Coronary artery (tissue), 2 donors: ENCODE data around the gene PIGV.
"Not testable (repeated sequence)": the region's sequence is repeated elsewhere in the genome, so short reads cannot be mapped to it uniquely, and the experiment has no call there.

Experiments
- DNase-seq: peaks from one replicate; pipeline ENCODE4 v3.0.0-alpha.2; 2017; ENCODE audit warnings: low spot score
- H3K27ac ChIP-seq, 2 donors: fragments of 200-600 bp; sonication (generic); one replicate each; pipeline ENCODE4 v1.5.1; 2016 to 2019
- H3K4me3 ChIP-seq: fragments of 200-600 bp; sonication (generic); 2 replicates; pipeline ENCODE4 v1.5.1; 2016; ENCODE audit warnings: mild to moderate bottlenecking, moderate library complexity
- TF ChIP-seq, protein P1 (sequence below): fragments of 200-600 bp; sonication (generic); IDR thresholded peaks from one replicate; pipeline ENCODE4 v1.5.1; 2019; ENCODE audit warnings: antibody characterized with exemption

The PIGV gene

DNA sequence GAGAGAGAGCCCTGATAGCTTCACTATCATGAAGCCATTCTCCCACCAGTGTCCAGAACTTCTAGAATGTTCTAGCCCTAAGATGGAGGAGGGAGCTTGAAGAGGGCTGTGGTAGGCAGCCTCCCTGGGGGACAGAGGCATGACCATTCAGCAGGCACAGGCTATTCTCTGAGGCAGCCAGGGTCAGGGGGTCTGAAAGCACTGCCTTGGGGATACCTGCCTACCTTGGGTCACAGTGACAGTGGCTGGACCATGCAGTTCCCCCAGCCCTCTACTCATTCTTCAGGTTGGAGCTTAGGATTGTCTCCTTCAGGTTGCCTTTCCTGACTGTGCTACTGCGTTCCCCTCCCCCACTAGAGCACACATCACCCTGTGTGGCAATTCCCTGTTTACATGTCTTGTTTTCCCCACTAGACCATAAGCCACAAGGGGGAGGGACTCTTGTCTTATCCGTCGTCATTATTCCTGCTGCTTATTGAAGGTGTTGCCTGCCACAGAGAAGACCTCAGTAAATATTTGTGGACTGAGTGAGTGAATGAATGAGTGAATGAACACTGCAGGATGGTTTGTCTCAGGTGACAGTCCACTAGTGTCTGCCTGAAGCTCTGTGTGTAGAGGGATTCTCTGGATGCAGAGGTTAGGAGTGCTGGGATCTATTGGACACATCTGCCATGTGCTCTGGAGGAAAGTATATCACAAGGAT lies 43.9 kb downstream of the PIGV start:
- no peak for DNase-seq
- TF ChIP-seq, protein P1, sequence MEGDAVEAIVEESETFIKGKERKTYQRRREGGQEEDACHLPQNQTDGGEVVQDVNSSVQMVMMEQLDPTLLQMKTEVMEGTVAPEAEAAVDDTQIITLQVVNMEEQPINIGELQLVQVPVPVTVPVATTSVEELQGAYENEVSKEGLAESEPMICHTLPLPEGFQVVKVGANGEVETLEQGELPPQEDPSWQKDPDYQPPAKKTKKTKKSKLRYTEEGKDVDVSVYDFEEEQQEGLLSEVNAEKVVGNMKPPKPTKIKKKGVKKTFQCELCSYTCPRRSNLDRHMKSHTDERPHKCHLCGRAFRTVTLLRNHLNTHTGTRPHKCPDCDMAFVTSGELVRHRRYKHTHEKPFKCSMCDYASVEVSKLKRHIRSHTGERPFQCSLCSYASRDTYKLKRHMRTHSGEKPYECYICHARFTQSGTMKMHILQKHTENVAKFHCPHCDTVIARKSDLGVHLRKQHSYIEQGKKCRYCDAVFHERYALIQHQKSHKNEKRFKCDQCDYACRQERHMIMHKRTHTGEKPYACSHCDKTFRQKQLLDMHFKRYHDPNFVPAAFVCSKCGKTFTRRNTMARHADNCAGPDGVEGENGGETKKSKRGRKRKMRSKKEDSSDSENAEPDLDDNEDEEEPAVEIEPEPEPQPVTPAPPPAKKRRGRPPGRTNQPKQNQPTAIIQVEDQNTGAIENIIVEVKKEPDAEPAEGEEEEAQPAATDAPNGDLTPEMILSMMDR = no peak
- Histone ChIP-seq H3K27ac (no peak overlapping the region), H3K4me3 (no peak overlapping the region)

GRCh38 chr1:26832249-26832960 lies 44.7 kb downstream of the PIGV start:
- DNase-seq = no peak
- H3K27ac ChIP-seq = no peak overlapping the region
- no peak overlapping the region for H3K4me3 ChIP-seq
- TF ChIP-seq, protein P1 = no peak

DNA sequence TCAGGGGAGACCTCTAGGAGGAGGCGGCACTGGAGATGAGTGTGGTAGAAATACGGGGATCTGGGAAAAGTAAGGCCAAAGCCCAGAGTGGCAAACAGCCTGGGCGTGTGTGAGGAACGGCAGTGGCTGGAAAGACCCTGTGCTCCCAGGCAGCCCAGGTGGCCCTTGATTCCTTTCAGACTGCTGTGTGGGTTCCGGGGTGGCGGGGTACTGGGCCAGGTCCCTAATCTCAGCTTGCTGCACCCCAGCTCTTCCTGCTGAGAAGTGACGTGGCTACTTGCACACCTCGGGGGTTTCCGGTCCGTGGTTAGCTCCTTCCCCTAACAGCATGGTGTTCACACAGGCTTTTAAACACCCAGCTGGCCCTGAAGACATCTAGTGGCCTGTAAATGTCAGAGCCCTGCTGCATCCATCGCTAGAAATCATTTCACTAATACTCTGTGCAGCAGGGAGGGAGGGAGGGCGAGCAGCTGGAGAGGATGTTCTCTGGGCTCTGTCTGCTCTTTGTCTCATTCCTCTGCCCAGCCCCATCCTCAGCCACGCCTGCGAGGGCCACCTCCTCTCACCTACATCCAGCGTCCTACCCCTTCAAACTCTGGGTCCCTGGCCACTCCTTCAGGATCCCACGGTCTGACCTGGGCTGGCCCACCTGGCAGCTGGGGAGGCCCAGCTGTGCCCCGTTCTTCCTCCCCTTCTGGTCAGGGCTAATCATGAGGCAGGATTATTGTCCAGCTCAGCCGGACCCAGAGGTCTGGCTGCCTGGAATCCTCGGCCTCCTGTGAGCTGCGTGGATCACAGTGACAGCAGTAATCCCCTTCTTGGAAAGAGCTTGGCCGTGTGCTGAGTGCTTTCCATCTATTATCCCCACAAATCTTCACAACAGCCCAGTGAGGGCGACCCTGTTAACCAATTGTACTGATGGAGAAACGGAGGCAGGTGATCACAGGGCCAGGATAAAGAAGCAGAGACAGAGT lies 46.0 kb downstream of the PIGV start:
- Histone ChIP-seq H3K4me3 (no peak overlapping the region), H3K27ac (no peak overlapping the region)
- TF ChIP-seq, protein P1 = no peak
- no peak for DNase-seq

DNA sequence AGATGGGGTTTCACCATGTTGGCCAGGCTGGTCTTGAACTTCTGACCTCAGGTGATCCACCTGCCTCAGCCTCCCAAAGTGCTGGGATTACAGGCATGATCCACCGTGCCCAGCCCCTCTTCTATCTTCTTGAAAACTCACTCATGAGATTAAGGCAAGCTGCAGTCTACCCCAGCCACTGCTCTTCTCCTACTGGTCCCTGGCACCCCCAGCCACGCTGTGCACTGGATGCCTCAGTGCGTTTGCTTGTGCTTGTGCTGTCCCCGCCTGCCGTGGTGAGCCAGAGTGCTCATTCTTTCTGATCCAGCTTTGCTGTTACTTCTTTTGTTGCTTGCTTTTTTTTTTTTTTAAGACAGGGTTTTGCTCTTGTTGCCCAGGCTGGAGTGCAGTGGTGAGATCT lies 49.9 kb downstream of the PIGV start:
- DNase-seq, H3K27ac ChIP-seq, H3K4me3 ChIP-seq: not testable (repeated sequence)

- H3K4me3 ChIP-seq = no peak overlapping the region
- DNase-seq = no peak
- H3K27ac ChIP-seq = no peak overlapping the region
- TF ChIP-seq, protein P1 = no peak
Measured at GRCh38 chr1:26838474-26839338, 51.0 kb downstream of the PIGV start.

DNA sequence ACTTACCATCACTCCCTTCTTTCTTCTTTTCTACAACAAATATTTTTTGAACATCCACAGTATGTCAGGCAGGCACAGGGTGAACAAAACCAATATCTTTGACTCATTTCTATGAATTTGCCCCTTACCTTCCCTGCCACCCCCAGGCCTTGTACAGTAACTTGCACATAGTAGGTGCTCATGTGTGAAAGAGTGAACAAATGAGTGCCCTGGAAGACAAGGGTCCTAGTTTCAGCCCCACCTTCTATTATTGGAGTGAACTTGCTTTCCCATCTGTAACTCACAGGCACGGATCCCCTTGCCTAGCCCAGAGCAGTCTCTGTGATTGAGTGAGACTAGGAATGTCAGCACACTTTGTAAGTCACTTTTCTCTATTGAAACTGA lies 51.6 kb downstream of the PIGV start:
- H3K4me3 ChIP-seq = no peak overlapping the region
- no peak overlapping the region for H3K27ac ChIP-seq
- no peak for DNase-seq
- TF ChIP-seq, protein P1 = no peak
